Astrocyte of the spinal cord (primary cell): Measurements from ENCODE around the gene PIBF1.
"Not testable (repeated sequence)": the region's sequence is repeated elsewhere in the genome, so short reads cannot be mapped to it uniquely, and the experiment has no call there.

Experiments
- DNase-seq: peaks from one replicate; pipeline ENCODE4 v3.0.0; 2011; ENCODE audit warnings: low read depth, low spot score
- H3K4me3 ChIP-seq: 2 replicates; pipeline ENCODE4 v1.5.1; 2011; ENCODE audit warnings: low read depth, mild to moderate bottlenecking, low read length, moderate library complexity
- CTCF ChIP-seq: IDR thresholded peaks from 2 replicates; pipeline ENCODE4 v1.5.1; 2012; ENCODE audit warnings: low read depth, mild to moderate bottlenecking, low read length, inconsistent platforms
- in situ Hi-C: cut with HindIII; loops from 2 replicates; pipeline ENCODE4 v1.10.0; 2017; ENCODE audit warnings: low sequenced_read_pairs

Gene PIBF1

GRCh38 chr13:73039201-73040108 lies 257.5 kb downstream of the PIBF1 start:
- TF ChIP-seq CTCF = no peak
- no peak for DNase-seq
- in situ Hi-C loops = no loop called here
- H3K4me3 ChIP-seq = no peak overlapping the region

GRCh38 chr13:73040484-73040883 lies 258.6 kb downstream of the PIBF1 start:
- TF ChIP-seq CTCF = no peak
- in situ Hi-C loops = no loop called here
- no peak overlapping the region for H3K4me3 ChIP-seq
- DNase-seq = no peak

GRCh38 chr13:73040968-73041596 lies 259.1 kb downstream of the PIBF1 start:
- H3K4me3 ChIP-seq = no peak overlapping the region
- DNase-seq = no peak
- in situ Hi-C loops = no loop called here
- TF ChIP-seq CTCF = no peak

GRCh38 chr13:73045031-73045430 lies 263.1 kb downstream of the PIBF1 start:
- in situ Hi-C loops = no loop called here
- H3K4me3 ChIP-seq = no peak overlapping the region
- no peak for TF ChIP-seq CTCF
- DNase-seq = no peak

- DNase-seq, in situ Hi-C loops, H3K4me3 ChIP-seq: not testable (repeated sequence)
Observed at GRCh38 chr13:73048615-73049014, 266.7 kb downstream of the PIBF1 start.

- H3K4me3 ChIP-seq = no peak overlapping the region
- TF ChIP-seq CTCF = no peak
- DNase-seq = no peak
- in situ Hi-C loops = no loop called here
Observed at GRCh38 chr13:73054712-73055111, 272.8 kb downstream of the PIBF1 start.
